GM19023 (cell line): ENCODE results near the gene SAPCD2.

ENCODE experiments used
- ATAC-seq: cut with Tn5 transposase; IDR thresholded peaks from one replicate; pipeline ENCODE4 v1.9.1; 2021; ENCODE audit warnings: mild to moderate bottlenecking, moderate library complexity; ENCODE audit not compliant: unreplicated experiment

Gene SAPCD2

DNA sequence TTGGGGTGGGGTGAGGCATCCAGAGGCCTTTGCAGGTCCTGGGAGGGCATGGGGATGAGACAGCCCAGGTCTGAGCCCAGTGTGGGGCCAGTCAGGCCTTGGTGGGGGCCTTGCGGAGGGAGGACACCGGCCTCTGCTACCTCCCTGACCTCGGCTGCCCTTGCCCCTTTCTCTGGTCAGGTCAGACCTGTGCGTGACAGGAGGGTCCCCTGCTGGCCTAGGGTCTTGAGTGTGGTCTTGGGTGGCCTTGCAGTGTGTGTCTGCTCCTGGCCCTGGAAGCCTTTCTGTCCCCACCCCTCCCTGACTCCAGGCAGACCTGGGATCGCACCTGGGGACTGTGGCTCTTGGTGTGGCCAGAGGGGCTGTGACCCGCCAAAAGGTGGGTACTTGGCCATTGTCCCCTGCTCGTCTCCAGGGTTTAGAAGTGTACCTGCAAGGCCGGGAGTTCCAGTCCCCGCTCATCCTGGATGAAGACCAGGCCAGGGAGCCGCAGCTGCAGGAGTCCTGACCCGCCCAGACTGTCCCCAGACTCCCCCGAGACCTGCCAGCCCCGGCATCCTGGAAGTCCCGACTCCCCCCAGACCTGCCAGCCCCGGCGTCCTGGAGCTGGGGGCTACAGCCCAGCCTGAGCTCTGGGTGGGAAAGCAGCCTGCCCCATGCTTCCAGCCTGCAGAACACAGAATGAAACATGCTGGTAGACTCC, 12.0 kb upstream of the SAPCD2 start:
- no peak for ATAC-seq

DNA sequence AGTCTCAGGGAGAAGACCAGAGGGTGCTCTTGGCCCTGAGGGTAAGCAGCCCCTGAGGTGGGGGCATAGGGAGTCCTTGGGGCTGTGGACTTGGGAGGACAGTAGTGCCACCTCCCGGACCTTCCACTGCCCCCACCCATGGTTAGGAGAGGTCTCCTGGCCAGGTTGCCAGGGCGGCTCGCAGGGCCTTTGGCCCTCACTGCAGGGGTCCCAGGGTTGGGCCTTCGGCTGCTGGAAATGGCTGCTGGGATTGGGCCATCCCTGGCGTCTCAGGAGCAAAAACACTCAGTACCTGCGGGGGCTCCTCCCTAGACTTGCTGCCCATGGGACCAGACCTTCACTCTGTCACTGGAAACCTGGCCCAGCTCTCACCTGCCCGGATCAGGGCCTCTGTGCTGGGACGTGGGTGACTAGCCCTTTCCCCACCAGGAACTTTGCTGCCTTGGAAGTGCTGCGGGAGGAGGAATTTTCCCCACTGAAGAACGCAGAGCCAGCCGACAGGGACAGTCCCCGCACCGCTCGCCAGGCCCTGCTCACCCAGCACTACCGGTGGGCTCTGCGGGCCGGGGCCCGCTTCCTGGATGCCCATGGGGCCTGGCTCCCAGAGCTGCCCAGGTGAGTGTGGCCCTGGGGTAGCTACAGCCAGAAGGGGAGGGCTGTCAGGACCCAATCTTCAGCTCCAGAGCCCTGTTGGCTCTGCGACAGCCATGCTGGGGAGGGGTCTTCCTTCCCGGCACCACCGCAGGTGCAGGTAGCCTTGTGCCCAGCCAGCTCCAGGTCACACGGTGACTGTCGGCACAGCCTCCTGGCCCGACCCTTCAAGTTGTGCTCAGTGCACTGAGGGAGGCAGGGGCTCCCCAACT, 10.1 kb upstream of the SAPCD2 start:
- no peak for ATAC-seq

DNA sequence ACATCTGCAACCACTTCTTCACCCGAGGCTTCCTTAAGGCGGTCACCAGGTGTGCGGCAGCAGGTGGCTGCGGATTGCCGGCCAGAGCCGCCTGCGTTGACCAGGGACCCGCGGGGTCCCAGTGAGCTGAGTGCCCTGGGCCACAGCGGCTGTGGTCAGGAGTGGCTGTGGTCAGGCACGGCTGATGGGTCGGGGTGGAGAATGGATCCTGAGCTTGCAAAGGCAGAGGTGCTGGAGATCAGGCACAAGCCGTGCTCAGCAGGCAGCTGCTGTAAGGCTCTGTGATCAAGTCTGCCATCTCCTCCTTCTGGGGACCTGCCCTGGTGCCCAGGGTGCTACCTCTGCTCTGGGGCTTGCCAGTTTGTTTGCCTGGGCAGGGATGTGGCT, 9.0 kb upstream of the SAPCD2 start:
- no peak for ATAC-seq

DNA sequence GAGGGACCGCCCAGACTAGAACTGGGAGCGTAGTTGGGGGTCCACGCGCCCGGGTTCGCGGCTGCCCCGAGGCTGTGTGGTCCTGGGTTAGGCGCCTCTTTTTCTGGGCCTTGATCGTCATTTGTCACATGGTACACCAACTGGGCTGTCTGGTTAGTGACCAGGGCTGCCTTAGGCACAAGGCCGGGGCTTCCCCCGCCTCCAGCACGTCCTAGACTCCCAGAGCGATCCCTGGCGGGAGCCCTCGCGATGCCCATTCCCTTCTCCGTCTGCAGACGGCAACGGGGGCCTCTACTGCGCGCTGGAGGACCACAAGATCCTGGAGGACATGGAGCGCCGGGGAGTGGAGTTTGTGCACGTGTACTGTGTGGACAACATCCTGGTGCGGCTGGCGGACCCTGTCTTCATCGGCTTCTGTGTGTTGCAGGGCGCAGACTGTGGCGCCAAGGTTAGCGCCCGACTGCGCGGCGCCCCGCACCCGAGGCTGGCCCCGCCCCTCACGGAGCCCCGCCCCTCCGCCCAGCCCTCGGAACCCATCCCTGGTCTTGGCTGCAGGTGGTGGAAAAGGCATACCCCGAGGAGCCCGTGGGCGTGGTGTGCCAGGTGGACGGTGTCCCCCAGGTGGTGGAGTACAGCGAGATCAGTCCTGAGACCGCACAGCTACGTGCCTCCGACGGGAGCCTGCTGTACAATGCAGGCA, 8.5 kb upstream of the SAPCD2 start:
- ATAC-seq: no peak

DNA sequence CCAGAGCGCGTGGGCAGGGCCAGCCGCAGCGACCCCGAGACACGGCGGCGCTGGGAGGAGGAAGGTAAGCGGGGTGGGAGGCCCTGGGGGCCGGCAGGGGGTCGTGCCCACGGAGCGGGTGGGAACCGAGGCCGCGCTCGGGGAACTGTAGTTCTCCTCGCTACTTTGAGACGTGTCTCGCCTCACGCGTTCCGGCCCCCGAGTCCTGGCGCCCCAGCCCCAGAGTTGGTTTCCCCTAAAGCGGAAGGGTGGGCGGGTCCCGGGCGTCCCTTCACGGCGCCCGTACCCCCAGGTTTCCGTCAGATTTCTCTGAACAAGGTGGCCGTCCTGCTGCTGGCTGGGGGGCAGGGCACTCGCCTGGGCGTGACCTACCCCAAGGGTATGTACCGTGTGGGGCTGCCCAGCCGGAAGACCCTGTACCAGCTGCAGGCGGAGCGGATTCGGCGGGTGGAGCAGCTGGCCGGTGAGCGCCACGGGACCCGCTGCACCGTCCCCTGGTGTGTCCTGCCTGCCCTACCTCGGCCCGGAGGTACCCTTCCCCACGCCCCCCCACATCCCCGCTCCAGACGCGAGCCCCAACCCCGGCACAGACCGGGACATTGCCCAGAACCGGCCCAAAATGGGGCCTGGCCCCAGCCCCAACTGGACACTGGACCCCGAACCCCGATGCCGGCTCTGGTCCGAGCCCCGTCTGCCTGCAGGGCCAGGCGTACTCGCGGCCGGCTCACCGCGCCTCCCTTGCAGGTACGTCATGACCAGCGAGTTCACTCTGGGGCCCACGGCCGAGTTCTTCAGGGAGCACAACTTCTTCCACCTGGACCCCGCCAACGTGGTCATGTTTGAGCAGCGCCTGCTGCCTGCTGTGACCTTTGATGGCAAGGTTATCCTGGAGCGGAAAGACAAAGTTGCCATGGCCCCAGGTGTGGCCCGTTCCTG, 7.7 kb upstream of the SAPCD2 start:
- peak; percentile 17 for ATAC-seq

DNA sequence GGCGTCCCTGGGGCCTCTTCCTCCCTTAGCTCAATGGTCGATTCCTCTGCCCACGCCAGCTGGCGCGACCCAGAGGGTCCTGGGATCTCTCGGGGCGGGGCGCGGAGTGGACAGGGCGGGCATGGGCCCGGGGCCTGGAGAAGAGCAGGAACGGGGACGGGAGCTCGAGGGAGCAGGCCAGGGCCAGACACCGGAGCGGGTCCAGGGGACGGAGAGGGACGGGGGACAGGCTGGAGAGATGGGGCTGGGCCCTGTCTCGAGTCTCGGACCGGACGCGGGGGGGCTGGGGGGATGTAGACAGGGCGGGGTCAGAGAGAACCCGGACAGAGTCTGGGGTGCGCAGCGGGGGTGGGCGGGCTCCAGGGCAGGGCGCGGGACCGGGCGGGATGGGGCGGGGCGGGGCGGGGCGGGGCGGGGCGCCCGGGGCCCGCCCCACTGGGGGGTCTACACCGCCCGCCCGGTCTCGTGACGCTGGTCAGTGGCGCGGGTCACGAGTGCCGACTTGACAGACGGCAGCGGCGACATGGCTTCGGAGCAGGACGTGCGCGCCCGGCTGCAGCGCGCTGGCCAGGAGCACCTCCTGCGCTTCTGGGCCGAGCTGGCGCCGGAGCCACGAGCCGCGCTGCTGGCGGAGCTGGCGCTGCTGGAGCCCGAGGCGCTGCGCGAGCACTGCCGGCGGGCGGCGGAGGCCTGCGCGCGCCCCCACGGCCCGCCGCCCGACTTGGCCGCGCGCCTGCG, 6.8 kb upstream of the SAPCD2 start, which contains the start of gene UAP1L1:
TSS of gene UAP1L1 (plus strand) at position 508 of the 738 bp plus-strand sequence. CDS start at position 524, 16 bp downstream.
- ATAC-seq: peak; percentile 49

DNA sequence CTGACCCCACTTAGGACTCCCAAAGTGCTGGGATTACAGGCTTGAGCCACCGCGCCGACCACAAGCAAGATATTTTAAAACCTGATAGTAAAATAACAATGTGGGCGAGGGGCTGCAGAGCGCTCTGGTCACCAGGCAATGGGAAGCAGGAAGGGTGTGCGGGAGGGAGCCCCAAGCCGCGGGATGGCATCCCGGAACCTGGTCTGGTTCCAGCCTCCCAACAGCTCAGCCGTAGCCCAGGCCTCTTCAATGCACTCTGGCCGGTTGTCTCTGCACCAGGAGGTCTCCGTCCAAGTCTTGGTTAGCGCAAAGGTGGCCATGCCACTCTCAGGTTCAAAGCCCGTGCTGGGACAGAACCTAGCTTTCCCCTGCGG, 6.3 kb upstream of the SAPCD2 start:
- no peak for ATAC-seq

DNA sequence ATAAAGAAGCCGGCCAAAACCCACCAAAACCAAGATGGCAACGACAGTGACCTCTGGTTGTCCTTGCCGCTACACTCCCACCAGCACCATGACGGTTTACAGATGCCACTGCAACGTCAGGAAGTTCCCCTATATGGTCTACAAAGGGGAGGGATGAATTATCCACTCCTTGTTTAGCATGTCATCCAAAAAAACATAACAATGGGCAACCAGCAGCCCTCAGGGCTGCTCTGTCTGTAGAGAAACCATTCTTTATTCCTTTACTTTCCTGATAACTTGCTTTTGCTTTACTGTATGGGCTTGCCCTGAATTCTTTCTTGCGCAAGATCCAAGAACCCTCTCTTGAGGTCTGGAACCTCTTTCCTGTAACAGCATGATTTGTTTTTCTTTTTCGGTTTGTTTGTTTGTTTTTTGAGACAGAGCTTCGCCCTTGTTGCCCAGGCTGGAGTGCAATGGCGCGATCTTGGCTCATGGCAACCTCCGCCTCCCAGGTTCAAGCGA, 5.0 kb upstream of the SAPCD2 start:
- ATAC-seq: no peak

DNA sequence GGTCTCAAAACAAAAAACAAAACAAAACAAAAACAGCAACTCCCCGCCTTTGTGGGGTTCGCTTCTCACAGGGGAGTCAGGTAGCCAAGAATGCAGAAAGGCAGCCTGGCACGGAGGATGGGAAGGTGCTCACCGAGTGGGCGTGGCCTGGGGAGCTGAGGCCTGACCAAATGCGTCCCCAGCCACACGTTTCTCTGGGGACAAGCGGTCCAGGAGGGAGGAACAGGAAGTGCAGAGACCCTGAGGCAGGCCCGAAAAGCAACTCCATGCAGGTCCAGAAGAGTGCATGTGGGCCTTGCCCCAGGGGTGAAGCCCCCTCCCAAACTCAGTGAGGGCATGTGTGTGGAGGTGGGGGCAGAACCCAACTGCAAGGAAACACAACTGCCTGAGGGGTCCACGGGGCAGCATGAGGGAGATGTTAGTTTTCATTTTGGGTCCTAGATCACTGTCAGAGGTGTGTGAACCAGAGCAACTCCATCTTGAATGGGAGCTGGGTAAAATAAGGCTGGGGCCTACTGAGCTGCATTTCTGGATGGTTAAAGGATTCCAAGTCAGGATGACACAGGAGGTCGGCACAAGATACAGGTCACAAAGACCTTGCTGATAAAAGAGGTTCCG, 4.4 kb upstream of the SAPCD2 start:
- no peak for ATAC-seq

DNA sequence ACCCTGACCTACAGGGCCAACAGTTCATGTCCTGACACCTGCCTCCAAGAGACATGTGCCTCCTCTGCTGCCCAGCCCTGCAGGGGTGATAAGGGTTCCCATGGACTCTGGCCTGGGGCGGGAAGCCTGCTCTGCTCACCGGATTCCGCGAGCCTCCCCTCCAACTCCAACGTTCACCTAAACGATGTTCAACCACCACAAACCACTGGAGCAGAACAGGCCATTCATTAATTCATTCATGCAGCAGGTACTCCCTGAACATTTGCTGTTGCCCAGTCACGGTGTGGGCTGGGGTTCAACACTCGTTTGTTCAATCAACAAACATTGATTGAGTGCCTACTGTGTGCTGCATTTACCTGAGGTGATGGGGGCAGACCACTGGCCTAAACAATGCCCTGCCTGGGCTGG, 3.6 kb upstream of the SAPCD2 start:
- no peak for ATAC-seq

DNA sequence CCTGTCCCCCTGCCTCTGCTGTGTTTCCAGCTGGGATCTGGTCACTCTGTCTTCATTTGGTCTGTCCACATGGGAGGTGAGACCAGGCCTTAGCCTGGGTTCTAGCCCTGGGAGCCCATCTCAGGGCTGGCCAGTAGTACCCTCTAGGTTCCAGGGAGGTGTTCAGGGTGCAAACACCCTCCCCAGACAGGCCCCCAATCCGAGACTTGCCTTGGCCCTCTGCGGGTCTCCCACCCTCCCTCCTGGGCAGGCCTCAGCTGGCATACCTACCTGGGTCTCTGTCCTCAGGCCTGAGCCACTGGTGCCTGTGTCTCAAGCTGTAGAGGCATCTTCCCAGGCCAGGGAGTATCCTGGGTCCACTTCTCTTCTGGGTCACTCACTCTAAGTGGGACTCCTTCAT, 925 bp upstream of the SAPCD2 start:
- ATAC-seq: no peak

DNA sequence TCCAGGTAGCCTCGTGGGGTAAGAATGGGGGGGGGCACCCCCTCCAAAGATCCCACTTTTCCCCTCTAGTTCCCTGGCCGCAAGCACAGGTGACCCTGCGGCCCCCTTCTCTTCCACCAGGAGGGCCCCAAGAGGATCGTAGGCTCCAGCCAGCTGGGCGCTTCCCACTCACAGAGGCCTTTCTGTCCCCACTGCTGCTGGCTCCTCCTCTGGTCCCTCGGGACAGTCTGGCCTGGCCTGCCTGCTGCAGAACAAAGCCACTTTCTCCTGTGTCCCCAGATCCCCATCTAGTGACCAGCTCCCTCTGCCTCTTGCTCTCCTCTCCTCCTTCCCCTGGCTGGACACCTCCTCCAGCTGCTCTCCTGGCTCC, 534 bp upstream of the SAPCD2 start:
- ATAC-seq: no peak

DNA sequence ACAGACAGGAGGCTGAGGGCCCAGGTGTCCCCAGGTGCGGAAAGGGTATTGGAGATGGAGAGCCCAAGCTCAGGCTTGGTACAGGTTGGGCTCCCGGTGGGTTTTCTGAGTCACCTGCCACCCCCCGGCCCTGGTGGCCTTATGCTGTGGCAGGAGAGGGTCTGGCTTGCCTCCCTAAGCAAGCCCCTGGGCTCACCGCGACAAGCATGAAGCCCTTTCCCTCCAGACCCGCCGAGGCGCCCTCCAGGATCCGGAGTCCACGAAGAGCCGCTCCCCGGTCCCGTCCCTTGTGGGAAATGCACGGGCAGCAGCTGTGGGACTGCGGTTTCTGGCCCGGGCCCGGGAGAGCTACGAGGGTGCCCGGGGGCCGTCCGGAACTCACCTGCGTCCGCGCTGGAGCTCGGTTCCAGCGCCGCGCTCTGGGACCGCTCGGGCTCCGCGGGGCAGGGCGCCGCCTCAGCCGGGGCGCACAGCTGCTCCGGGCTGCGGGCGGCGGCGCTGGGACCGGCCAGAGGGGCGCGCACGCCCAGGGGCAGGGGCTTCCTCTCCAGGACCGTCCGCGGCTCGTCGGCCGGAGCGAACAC, 757 bp downstream of the SAPCD2 start:
- no peak for ATAC-seq

DNA sequence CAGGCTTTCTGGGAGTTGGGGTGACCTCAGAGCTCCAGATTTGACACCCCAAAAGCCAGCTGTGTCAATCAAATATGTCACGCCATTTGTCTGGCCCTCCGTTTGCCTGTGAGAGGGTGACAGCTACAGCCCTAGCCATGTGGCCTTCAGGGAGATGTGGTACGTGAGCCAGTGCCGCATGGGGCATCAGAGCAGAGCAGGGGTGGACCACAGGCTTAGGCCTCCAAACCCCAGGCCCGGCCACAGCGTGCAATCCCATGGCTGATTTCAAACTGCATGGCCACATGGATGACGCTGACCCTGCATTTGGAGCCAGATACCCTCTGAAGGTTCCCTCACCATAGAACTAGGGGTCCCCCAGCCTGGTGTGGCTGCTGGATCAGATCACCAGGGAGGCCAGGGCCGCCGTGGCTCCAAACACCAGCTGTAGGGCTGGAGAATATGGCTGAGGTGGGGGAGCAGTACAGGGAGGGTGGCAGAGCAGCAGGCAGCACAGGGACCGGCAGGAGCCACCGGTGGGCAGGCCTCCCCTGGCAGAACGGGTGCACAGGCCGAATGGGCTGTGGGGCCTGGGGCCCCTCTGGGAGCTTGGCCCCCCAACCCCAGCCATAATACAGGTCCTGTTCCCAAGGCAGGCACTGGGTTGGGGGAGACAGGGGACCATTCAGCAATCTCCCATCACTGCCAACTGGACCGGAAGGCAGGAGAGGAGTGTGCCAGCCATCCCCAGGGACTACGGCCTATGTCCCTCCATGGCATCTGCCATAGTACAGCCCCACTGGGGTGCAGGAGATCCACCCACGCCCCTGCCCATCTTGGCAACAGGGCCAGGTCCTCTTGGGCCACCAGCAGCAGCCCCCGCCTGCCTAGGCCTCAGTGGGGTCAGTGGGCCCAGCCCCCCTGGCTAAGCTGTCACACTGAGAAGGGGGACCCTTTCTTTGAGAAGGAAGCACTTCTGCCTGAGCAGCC, 1.5 kb downstream of the SAPCD2 start:
- no peak for ATAC-seq

DNA sequence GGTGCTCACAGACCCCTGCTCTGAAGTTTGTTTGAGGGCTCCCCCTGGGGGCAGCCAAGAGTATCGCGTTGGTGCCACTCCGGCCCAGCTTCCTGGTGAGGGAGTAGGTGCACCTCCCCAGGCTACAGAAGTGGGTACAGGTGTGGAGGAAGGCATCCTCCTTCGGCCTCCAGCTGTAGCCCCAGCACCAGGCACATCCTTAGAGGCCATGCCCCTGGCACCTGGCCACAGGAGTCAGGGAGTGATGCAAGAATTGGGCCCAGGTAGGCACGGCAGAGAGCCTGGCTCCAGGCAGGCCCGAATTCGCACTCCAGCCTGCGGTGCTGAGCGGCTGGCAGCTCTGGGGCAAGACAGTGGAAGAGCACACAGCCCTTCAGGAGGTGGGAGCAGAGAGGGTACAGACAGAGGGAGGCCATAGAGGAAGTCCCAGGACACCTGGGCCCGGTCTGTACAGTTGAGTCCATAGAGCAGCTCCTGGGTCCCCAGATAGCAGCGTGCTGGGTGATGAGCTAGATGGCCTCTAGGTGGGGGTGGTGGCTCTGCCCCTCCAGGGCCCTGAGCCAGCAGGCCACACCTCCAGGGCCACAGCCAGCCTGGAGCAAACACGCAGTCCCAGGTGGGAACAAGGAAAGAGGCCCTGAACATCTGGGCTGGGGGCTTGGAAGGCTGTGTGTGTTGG, 2.4 kb downstream of the SAPCD2 start:
- no peak for ATAC-seq

DNA sequence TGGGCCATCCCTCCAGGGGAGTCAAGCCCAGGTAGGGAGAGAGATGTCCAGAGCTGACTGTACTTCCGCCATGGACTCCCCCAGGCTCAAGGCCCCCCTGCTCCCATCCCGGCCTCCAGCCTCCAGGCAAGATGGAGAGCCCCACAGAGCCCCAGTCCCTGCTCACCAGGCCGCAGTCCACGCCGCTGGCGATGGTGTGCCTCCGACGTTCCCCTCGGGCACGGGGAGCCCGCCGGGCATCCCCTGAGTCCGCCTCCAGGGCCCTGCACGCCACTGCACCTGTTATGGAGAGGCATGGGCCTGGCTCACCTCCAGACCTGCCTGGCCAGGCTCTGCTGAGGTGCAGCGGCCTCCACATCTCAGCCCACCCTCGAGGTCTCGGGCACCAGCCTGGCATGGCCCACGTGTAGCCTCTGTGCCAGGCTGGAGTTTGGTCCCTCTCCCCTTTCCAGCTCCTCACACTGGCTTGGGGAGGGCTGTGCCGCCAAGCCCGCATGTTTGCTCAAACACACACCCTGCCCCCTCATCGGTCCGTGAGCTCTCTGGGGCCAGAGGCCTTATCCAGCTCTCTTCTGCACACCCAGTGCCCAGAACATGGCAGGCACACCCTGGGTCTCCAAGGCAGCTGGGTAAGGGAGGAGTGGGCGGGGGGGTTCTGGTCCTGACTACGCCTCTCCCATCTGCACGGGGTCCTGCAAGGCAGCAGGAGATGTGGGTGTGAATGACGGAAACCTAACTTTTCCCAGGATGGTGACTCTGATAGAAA, 4.1 kb downstream of the SAPCD2 start:
- ATAC-seq: no peak
